Activated CD4-positive, CD25-positive, alpha-beta regulatory T cell treated with anti-CD3 and anti-CD28 coated beads, Interleukin-2, amount 50 U/mL, for 24 hours (primary cell): ENCODE data around the gene AKTIP.

Experiments used
- ATAC-seq, 2 donors: fragments of 150-1000 bp; cut with Tn5 transposase; one replicate each; pipeline ENCODE4 v1.10.0; 2021; ENCODE audit warnings: mild to moderate bottlenecking in 1 of 2, moderate library complexity in 1 of 2

The AKTIP gene

DNA sequence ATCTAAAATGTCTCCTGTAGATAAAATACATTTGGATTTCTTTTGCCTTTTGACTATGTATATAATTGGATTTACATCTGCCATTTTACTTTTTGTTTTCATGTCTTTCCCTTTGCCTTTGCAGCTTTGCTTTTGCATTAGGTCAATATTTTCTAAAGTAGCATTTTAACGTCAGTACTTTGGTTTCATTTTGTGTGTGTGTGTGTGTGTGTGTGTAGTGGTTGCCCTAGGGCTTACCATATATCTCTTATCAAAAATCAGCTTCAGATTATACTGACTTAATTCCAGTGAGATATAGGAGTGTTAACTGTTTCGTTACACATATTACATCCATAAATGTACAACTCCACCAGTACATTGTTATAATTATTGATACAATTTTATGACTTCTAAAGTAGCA lies 26.1 kb downstream of the AKTIP start:
- ATAC-seq: no peak

DNA sequence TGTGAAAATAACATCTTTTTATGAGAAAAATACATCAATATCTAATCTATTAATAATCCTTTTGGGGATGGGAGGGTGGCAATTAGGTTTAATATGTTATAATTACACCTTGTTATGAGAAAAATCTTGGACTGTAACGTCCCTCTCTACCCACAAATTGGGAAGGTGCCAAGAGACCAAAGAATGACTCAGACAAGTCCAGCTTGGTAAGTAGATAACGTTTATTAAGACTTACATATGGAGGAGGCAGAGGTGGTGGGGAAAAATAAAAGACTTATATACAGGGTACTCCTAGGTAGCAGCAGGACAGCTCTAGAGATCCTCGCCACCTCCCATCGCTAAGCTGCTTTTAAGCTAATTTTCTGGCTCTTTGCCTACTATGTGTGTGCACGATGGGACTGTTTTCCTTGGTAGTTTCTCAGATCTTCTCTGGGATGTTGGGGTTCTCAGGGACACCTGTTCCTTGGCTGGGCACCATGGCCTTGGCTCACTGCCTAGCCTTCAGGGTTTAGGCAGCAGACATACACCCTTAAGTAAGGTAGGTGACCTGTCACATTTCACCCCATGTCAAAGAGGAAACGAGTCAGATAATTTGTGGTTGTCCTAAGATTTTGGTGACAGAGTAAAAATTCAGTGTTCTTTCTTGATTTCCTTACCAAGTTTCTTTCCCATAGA lies 37.3 kb downstream of the AKTIP start:
- no peak for ATAC-seq

GRCh38 chr16:53458635-53459034 lies 44.4 kb downstream of the AKTIP start:
- ATAC-seq: no peak

DNA sequence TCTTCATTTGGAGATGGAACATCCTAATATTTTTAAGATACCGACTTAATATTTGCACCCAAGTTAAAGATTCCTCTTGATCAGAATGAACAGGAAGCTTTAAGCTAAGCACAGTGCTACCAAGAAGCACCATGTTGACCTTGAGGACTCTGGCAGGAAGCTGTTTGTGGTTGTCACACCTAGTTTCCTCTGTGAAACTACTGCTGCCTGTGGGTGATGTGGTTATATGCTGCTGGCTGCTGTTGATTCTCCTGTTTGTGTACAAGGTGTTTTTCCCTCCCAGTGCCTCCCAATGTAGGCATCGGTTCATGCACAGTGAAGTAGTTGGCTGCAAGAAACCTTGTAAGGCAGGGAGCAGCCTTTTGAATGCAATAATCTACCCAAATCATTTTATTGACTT lies 45.3 kb downstream of the AKTIP start:
- peak; percentile 95 to 98 for ATAC-seq

DNA sequence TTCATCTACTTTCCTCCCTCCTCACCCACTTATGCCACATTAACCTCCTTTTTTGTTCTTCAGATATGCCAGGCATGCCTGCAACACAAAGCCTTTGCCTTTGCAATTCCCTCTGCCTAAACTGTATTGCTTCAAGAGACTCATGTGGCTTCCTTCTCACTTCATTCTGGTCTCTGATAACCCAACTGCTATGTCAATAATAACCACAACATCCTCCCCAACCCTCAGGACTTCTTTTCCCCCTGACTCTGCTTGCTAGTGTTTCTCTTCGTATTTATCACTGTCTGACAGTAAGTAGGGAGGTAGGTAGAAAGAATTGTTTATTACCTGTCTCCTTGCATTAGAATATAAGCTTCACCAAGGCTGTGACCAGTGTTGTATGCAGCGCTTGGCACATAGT lies 46.4 kb downstream of the AKTIP start:
- ATAC-seq: peak; percentile 36 to 44

DNA sequence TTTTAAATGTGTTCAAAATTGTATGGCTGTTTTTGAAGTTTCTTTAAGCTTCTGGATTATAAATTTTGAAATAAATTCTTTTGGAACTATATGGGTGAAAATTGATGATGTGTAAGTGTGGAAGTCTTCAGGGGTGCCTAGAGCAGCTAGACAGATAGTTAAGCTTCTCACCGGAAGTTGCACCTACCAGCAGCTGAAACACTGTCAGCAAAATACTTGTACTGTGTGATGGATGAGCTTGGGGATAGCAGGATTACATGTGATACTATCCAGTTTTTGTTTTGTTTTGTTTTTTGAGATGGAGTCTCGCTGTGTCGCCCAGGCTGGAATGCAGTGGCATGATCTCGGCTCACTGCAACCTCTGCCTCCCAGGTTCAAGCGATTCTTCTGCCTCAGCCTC lies 49.1 kb downstream of the AKTIP start:
- ATAC-seq: no peak

DNA sequence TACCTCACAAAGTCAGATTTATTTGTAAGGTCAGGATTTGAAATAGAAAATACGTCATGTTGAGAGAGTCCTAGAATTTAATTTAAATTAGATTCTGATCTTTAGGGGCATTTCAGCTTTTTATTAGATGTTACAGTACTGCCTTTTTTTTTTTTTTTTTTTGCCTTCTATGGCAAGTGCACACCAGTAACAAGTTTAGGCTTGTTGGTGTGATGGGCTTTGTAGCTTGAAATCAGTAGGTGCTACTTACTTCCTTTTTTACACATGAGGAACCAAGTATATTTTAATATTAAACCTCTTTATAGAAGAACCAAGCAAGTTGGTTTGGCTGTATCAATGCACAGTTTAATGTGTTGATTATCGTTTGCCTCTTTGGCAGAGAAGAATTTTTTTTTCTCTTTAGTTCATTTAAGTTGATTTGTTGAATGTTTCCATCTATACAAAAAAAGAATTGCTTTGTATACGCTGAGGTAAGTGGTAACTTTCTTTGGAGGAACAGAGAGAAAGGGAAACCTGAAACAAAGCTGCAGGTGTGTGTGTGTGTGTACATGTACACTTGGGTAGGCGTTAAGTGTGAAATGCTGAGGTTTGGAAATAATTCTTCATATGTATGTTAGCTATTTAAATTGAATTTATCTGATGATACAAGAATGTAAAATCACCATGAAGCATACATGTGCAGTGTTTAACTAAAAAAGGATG lies 53.0 kb downstream of the AKTIP start:
- ATAC-seq: peak; percentile 56 to 76

DNA sequence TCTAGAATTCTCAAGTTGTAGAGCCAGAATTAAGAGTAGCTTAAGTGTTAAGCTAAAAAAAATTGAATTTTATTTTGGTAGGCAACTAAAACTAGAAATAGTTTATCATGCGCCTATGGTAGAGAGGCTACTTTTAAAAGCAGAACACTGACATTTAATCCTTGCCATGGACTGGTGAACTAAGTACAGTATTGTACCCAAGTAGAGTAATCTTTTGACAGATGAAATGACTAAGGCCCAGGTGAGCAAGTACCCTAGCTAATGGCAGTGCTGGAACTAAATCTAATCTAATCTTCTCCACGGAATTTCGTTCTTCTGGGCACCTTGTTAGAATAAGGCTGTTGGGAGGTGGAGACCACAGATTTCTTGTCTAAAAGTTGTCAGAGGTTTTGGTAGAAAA lies 56.9 kb downstream of the AKTIP start:
- no peak for ATAC-seq

DNA sequence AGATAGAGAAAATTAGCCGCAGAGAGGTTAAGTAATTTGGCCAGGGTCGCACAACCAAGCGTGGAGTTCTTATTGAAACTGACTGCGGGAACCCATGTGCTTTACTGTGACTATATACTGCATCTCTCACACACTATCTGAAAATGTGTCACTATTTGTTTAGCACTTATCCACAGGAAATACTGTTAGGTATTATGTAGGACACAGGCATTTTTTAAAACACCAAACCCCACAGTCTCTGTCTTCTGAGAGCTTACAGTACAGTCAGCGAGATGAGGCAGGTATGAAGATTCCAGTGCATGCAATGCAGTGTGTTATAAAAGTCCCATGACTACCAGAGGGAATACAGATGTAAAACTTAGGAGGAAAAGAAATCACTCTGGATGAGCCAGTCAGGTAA lies 57.5 kb downstream of the AKTIP start:
- no peak for ATAC-seq
